Measurements from ENCODE around the gene SIN3B.
"Not testable (repeated sequence)": the region's sequence is repeated elsewhere in the genome, so short reads cannot be mapped to it uniquely, and the experiment has no call there.

SIN3B gene

GRCh38 chr19:16829010-16829821 is at the start of gene SIN3B:
TSS of gene SIN3B (plus strand) at chr19:16829398. CDS start at chr19:16829421, 23 bp downstream.
- DNase-seq, result peak; percentile 74

- no peak for DNase-seq
Observed at GRCh38 chr19:16779539-16780163, 49.5 kb upstream of the SIN3B start.

GRCh38 chr19:16782719-16783118 is 46.5 kb upstream of the SIN3B start:
- no peak for DNase-seq

- no peak for DNase-seq
Observed at GRCh38 chr19:16788479-16788878, 40.7 kb upstream of the SIN3B start.

GRCh38 chr19:16789238-16789637 is 40.0 kb upstream of the SIN3B start:
- no peak for DNase-seq

GRCh38 chr19:16790051-16790450 is 39.1 kb upstream of the SIN3B start:
- no peak for DNase-seq

- DNase-seq, result no peak
Observed at GRCh38 chr19:16791942-16792341, 37.3 kb upstream of the SIN3B start.

GRCh38 chr19:16794456-16795441 is 34.4 kb upstream of the SIN3B start:
- no peak for DNase-seq

GRCh38 chr19:16795731-16796130 is 33.5 kb upstream of the SIN3B start:
- no peak for DNase-seq

GRCh38 chr19:16797876-16798275 is 31.3 kb upstream of the SIN3B start:
- no peak for DNase-seq

- DNase-seq, result not testable (repeated sequence)
Observed at GRCh38 chr19:16798326-16798725, 30.9 kb upstream of the SIN3B start.

GRCh38 chr19:16799740-16800139 is 29.5 kb upstream of the SIN3B start:
- DNase-seq, result no peak

- DNase-seq, result no peak
Observed at GRCh38 chr19:16801600-16802013, 27.6 kb upstream of the SIN3B start.

GRCh38 chr19:16804176-16804575 is 25.0 kb upstream of the SIN3B start:
- DNase-seq, result no peak

- no peak for DNase-seq
Observed at GRCh38 chr19:16807549-16808284, 21.5 kb upstream of the SIN3B start.

GRCh38 chr19:16814526-16815100 is 14.6 kb upstream of the SIN3B start:
- DNase-seq, result no peak

- DNase-seq, result no peak
Observed at GRCh38 chr19:16820056-16820455, 9.1 kb upstream of the SIN3B start.

- no peak for DNase-seq
Observed at GRCh38 chr19:16821081-16821480, 8.1 kb upstream of the SIN3B start.

GRCh38 chr19:16822648-16823047 is 6.5 kb upstream of the SIN3B start:
- no peak for DNase-seq

- no peak for DNase-seq
Observed at GRCh38 chr19:16824658-16825311, 4.4 kb upstream of the SIN3B start.

- DNase-seq, result peak; percentile 20
Observed at GRCh38 chr19:16825312-16826052, 3.7 kb upstream of the SIN3B start.

All from NCI-H345 (cell line).